Glomerular endothelial cell (primary cell): ENCODE data around the gene HFM1. TPM values are rescaled to one million over a fixed set of nuclear protein-coding genes. Genes with fewer than 3 reads are reported as not detected.
"Not testable (repeated sequence)": the region's sequence is repeated elsewhere in the genome, so short reads cannot be mapped to it uniquely, and the experiment has no call there.

Experiments
- DNase-seq: peaks from one replicate; pipeline ENCODE4 v3.0.0-alpha.2; 2011; ENCODE audit warnings: low read depth, low spot score; ENCODE audit errors: extremely low read depth
- total RNA-seq: library from RNA; depleted of rRNA; stranded (reverse); fragments of >200 nt; gene quantifications from 2 replicates; pipeline ENCODE4 v1.2.3, GENCODE V29; 2015

The HFM1 gene
- total RNA-seq, 1 donor from 2014 or later: 0.47 TPM

DNA sequence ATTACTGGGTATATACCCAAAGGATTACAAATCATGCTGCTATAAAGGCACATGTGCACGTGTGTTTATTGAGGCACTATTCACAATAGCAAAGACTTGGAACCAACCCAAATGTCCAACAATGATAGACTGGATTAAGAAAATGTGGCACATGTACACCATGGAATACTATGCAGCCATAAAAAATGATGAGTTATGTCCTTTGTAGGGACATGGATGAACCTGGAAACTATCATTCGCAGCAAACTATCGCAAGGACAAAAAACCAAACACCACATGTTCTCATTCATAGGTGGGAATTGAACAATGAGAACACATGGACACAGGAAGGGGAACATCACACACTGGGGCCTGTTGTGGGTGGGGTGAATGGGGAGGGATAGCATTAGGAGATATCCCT is 32.4 kb downstream of the HFM1 start:
- not testable (repeated sequence) for DNase-seq

- DNase-seq: no peak
These were observed 55.1 kb downstream of the HFM1 start for GRCh38 chr1:91349524-91349923.

GRCh38 chr1:91346824-91347223 is 57.8 kb downstream of the HFM1 start:
- no peak for DNase-seq

GRCh38 chr1:91345395-91346005 is 59.1 kb downstream of the HFM1 start:
- no peak for DNase-seq

DNA sequence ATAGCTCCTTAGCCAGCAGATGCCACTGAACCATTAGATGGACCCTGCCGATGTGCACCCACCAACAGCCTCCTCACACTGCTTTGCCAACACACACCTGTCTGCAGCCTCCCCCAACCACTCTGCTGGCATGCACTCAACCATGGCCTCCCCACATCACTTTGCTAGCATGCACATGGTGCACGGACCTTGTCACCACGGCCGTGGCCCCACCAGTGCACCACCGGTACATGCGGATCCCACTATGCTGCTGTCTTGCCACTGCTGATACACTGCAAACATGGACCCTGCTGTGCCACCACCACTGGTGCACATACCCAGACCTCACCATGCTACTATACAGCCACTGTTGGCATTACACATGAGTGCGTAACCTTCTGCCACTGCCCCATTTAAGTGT is 66.1 kb downstream of the HFM1 start:
- no peak for DNase-seq

GRCh38 chr1:91335603-91336002 is 69.0 kb downstream of the HFM1 start:
- DNase-seq: no peak

DNA sequence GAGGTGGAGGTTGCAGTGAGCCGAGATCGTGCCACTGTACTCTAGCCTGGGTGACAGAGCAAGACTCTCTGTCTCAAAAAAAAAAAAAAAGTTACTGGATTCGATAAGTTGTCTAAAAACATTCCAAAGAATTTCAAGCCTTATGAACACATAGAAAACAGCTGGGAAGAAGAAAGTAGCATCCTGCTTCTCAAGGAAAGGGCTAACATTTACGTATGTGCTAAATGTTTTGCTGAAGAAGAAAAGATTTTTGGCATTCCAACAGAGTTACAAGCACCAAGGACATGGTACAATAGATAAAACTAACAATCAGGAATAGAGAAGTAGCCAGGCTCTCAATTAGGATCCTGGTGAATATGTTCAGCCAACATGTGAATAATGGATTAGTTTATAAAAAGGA is 69.8 kb downstream of the HFM1 start:
- no peak for DNase-seq

GRCh38 chr1:91325456-91325855 is 79.2 kb downstream of the HFM1 start:
- no peak for DNase-seq

DNA sequence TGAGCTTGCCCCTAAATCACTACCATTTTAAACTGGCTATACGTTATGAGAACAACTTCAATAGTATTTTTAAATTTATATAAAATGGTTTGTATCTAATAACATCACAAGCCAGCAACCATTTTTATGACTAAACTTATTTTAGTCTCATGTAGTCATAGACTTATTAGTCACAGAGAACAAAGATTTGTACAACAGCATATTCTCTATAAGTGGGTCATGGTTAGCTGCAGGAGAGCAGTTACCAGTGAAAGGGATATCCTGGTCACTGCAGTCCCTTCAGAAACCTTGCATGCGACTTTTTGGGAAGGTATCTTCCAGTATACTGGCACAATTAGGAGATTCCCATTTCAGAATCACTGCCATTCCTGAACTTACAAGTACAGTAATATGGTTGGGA is 90.0 kb downstream of the HFM1 start:
- DNase-seq: no peak

DNA sequence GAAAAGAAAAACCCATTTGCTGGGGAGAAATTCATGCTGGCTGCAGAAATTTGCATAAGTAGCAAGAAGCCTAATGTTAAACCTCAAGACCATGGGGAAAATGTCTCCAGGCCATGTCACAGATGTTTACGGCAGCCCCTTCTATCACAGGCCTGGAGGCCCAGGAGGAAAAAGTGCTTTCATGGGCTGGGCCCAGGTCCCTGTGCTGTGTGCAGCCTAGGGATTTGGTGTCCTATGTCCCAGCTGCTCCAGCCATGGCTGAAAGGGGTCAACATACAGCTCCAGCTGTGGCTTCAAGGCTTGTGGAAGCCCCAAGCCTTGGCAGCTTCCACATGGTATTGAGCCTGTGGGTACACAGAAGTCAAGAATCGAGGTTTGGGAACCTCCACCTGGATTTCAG is 93.0 kb downstream of the HFM1 start:
- no peak for DNase-seq

DNA sequence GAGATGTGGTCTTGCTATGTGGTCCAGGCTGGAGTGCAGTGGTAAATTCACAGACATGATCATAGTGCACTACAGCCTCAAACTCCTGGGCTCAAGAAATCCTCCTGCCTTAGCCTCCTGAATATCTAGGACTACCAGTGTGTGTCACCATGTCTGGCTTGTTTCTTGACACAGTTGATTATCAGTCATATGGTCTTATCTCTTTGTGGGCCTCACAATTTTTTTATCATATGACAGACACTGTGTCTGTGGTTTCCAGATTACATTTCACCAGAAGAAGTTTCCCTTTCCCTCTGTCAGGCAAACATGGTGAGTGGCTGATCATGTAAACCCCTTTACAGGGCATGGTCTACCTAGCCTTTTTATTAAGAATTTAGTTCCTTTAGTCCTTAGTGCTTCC is 96.1 kb downstream of the HFM1 start:
- no peak for DNase-seq

- no peak for DNase-seq
These were observed 96.7 kb downstream of the HFM1 start for GRCh38 chr1:91307784-91308409.

GRCh38 chr1:91303165-91303564 is 101.5 kb downstream of the HFM1 start:
- no peak for DNase-seq

DNA sequence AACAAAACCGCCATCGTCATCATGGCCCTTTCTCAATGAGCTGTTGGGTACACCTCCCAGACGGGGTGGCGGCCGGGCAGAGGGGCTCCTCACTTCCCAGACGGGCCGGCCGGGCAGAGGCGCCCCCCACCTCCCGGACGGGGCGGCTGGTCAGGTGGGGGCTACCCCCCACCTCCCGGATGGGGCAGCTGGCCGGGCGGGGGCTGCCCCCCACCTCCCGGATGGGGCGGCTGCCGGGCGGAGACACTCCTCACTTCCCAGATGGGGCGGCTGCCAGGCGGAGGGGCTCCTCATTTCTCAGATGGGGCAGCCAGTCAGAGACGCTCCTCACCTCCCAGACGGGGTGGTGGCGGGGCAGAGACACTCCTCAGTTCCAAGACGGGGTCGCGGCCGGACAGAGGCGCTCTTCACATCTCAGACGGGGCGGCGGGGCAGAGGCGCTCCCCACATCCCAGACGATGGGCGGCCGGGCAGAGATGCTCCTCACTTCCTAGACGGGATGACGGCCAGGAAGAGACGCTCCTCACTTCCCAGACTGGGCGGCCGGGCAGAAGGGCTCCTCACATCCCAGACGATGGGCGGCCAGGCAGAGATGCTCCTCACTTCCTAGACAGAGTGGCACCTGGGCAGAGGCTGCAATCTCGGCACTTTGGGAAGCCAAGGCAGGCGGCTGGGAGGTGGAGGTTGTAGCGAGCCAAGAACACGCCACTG is 115.6 kb downstream of the HFM1 start:
- not testable (repeated sequence) for DNase-seq

GRCh38 chr1:91286962-91287317 is 117.7 kb downstream of the HFM1 start:
- DNase-seq: not testable (repeated sequence)

GRCh38 chr1:91286259-91286961 is 118.2 kb downstream of the HFM1 start:
- not testable (repeated sequence) for DNase-seq

DNA sequence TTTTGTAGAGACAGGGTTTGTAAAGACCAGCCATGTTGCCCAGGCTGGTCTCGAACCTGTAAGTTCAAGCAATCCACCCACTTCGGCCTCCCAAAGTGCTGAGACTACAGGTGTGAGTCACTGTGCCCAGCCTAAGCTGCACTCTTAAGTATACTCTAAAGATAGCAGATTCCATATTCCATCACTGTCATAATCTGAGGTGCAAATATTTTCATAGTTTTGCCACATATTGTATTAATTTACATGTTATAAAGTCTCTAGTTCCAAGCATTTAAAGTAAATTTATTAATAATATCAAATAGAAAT is 121.3 kb downstream of the HFM1 start:
- DNase-seq: no peak

DNA sequence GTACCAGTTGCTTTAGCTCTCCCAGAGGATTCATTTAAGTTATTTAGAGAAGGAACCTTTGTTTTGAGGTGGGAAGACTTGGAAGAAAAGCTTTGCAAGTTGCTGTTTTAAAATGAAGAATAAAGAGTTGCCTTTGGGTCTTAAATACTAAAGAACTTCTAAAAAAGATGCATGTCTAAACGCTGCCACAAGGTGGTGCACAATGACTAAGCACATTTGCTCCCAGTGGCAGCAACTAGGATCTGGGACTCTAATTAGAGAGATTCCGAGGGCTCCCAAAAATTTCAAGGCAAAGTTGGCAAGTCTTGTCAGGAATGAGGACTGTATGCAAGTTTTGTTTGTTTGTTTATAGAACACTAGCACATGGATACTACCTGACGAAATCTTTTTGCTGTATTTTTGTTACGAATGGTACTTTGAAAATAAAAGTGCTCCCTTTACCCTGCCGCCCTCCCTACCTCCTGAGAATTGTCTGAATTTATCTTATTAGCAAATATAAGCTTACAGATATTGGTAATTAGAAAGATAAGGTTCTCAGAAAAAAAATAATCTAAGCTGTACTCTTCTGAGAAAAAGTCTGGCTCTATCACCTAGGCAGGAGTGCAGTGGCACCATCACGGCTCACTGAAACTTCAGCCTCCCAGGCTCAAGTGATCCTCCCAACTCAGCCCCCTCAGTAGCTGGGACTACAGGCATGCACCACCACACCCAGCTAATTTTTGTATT is 121.8 kb downstream of the HFM1 start:
- peak; percentile 57 for DNase-seq

GRCh38 chr1:91281782-91282181 is 122.9 kb downstream of the HFM1 start:
- DNase-seq: no peak

DNA sequence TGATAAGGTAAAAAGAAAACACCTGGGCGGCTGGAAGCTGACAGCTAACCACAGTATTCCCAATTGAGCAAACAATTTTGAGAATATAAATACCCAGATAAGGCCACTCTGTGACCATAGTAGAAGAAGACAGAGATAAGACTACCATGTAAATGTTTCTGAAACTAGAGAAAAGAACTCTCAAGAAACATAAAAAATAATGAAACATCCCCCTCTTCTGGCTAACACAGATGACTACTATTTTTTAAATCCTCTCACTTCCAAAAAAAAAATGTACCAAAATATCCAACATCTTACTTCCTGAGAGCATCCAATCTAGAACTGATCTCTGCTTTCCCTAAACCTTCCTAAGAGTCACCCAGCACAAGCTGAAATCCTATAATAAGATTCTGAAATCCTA is 125.9 kb downstream of the HFM1 start:
- peak; percentile 16 for DNase-seq

GRCh38 chr1:91273875-91274274 is 130.8 kb downstream of the HFM1 start:
- DNase-seq: peak; percentile 69
